ENCODE data around the gene ITGA5.

The ITGA5 gene

GRCh38 chr12:54430471-54431069, 11.5 kb upstream of the ITGA5 start:
- no peak for DNase-seq (ENCODE audit: low read depth)

- DNase-seq (ENCODE audit: low read depth), result no peak
Observed at GRCh38 chr12:54429014-54429471, 10.0 kb upstream of the ITGA5 start.

GRCh38 chr12:54428050-54429013, 9.3 kb upstream of the ITGA5 start:
- DNase-seq (ENCODE audit: low read depth), result peak; percentile 63

GRCh38 chr12:54427106-54427505, 8.0 kb upstream of the ITGA5 start:
- DNase-seq (ENCODE audit: low read depth), result peak; percentile 19

- no peak for DNase-seq (ENCODE audit: low read depth)
Observed at GRCh38 chr12:54426690-54427089, 7.6 kb upstream of the ITGA5 start.

GRCh38 chr12:54425702-54426101, 6.6 kb upstream of the ITGA5 start:
- DNase-seq (ENCODE audit: low read depth), result no peak

GRCh38 chr12:54424224-54424623, 5.2 kb upstream of the ITGA5 start:
- DNase-seq (ENCODE audit: low read depth), result no peak

- no peak for DNase-seq (ENCODE audit: low read depth)
Observed at GRCh38 chr12:54423816-54424150, 4.7 kb upstream of the ITGA5 start.

GRCh38 chr12:54421879-54422250, 2.8 kb upstream of the ITGA5 start:
- DNase-seq (ENCODE audit: low read depth), result peak; percentile 20

- peak; percentile 31 for DNase-seq (ENCODE audit: low read depth)
Observed at GRCh38 chr12:54421175-54421878, 2.3 kb upstream of the ITGA5 start.

GRCh38 chr12:54420766-54421144, 1.7 kb upstream of the ITGA5 start:
- no peak for DNase-seq (ENCODE audit: low read depth)

- DNase-seq (ENCODE audit: low read depth), result no peak
Observed at GRCh38 chr12:54418441-54419087, 502 bp downstream of the ITGA5 start.

- peak; percentile 17 for DNase-seq (ENCODE audit: low read depth)
Observed at GRCh38 chr12:54417712-54418440, 1.2 kb downstream of the ITGA5 start.

GRCh38 chr12:54416687-54417603, 2.1 kb downstream of the ITGA5 start:
- peak; percentile 46 for DNase-seq (ENCODE audit: low read depth)

GRCh38 chr12:54415221-54415929, 3.7 kb downstream of the ITGA5 start:
- peak; percentile 43 for DNase-seq (ENCODE audit: low read depth)

GRCh38 chr12:54413284-54414190, 5.5 kb downstream of the ITGA5 start:
- DNase-seq (ENCODE audit: low read depth), result peak; percentile 53

- DNase-seq (ENCODE audit: low read depth), result no peak
Observed at GRCh38 chr12:54412786-54413185, 6.3 kb downstream of the ITGA5 start.

GRCh38 chr12:54412348-54412747, 6.7 kb downstream of the ITGA5 start:
- no peak for DNase-seq (ENCODE audit: low read depth)
